Coronary artery (tissue), 2 donors: ENCODE measurements around the gene RASA4B.
A peak's percentile ranks its signal among the peaks of the same experiment; 100 is the strongest.

Experiments
- DNase-seq: peaks from one replicate; pipeline ENCODE4 v3.0.0-alpha.2; 2017; ENCODE audit warnings: low spot score
- H3K27ac ChIP-seq, 2 donors: fragments of 200-600 bp; sonication (generic); one replicate each; pipeline ENCODE4 v1.5.1; 2016 to 2019
- H3K4me3 ChIP-seq: fragments of 200-600 bp; sonication (generic); 2 replicates; pipeline ENCODE4 v1.5.1; 2016; ENCODE audit warnings: mild to moderate bottlenecking, moderate library complexity
- TF ChIP-seq, protein P1 (sequence below): fragments of 200-600 bp; sonication (generic); IDR thresholded peaks from one replicate; pipeline ENCODE4 v1.5.1; 2019; ENCODE audit warnings: antibody characterized with exemption

Gene RASA4B

DNA sequence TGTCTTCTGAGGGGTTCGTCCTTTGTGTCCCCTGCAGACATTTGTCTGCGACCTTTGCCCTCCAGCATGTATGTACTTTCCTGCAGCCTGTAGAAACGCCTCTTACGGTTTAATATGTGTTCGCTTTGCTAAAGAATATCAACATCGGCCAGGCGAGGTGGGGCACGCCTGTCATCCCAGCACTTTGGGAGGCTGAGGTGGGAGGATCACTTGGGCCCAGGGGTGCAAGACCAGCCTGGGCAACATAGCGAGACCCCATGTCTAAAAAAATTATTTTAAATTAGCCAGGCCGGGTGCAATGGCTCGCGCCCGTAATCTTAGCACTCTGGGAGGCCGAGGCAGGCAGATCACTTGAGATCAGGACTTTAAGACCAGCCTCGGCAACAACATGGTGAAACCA is 68.4 kb downstream of the RASA4B start:
- H3K4me3 ChIP-seq, result no peak overlapping the region
- no peak overlapping the region for H3K27ac ChIP-seq
- DNase-seq, result no peak
- TF ChIP-seq, protein P1, sequence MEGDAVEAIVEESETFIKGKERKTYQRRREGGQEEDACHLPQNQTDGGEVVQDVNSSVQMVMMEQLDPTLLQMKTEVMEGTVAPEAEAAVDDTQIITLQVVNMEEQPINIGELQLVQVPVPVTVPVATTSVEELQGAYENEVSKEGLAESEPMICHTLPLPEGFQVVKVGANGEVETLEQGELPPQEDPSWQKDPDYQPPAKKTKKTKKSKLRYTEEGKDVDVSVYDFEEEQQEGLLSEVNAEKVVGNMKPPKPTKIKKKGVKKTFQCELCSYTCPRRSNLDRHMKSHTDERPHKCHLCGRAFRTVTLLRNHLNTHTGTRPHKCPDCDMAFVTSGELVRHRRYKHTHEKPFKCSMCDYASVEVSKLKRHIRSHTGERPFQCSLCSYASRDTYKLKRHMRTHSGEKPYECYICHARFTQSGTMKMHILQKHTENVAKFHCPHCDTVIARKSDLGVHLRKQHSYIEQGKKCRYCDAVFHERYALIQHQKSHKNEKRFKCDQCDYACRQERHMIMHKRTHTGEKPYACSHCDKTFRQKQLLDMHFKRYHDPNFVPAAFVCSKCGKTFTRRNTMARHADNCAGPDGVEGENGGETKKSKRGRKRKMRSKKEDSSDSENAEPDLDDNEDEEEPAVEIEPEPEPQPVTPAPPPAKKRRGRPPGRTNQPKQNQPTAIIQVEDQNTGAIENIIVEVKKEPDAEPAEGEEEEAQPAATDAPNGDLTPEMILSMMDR, result no peak

DNA sequence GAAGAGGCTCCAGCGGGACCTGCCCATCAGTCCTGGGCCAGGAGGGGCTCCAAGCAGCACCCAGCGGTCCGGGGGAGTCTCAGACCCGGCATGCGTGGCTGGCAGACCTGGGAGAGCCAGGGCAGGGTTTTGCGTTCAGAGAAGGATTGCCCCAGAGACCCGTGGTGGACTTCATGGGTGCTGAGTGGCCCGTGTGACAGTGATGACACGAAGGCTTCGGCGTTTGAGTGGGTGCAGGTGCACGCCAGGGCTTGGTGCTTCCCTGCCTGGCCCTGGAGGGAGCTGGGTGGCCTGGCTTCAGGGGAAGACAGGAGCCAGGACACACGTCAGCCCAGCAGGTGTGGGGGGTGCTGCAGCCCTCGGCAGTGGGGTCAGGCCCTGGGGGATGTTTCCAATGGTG is 70.3 kb downstream of the RASA4B start:
- H3K27ac ChIP-seq, result no peak overlapping the region
- TF ChIP-seq, protein P1, result no peak

GRCh38 chr7:102446387-102447156 is 71.0 kb downstream of the RASA4B start:
- DNase-seq, result no peak
- TF ChIP-seq, protein P1, result no peak
- Histone ChIP-seq H3K27ac (no peak overlapping the region), H3K4me3 (no peak overlapping the region)

More for the DNA sequence above, 70.3 kb downstream of the RASA4B start:
- H3K4me3 ChIP-seq, result no peak overlapping the region
- DNase-seq, result no peak

GRCh38 chr7:102445674-102446071 is 71.9 kb downstream of the RASA4B start:
- Histone ChIP-seq H3K4me3 (no peak overlapping the region), H3K27ac (no peak overlapping the region)
- TF ChIP-seq, protein P1, result no peak
- no peak for DNase-seq

DNA sequence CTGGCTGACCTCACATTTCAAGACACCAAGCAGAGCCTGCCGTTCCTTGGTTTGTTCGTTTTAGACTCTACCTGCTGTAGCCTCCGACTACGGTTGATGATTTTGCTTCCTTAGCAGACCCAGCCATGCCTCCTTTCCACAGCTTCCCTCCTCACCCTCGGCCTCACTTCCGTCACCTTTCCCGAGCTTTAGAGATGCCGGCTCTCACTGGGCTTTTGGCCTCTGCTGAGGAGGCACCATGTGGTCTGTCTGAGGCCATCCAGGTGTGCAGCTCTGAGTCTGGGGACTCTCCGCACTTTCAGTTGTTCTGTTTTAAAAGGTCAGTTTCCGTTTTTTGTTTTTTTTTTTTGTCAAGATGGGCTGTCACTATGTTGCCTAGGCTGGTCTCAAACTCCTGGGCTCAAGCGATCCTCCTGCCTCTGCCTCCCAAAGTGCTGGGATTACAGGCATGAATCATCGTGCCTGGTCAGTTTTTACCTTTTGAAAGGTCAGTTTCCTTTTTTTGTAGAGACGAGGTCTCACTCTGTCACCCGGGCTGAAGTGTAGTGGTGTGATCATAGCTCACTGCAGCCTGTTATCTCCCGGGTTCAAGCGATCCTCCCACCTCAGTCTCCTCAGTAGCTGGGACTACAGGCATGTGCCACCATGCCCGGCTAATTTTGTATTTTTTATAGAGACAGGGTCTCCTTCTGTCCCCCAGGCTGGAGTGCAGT is 72.5 kb downstream of the RASA4B start:
- DNase-seq, result no peak
- H3K27ac ChIP-seq, result no peak overlapping the region
- H3K4me3 ChIP-seq, result no peak overlapping the region
- TF ChIP-seq, protein P1, result no peak

GRCh38 chr7:102439963-102440795 is 77.4 kb downstream of the RASA4B start:
- DNase-seq, result no peak
- Histone ChIP-seq H3K27ac (peak overlapping the region in 1 of 2 donors; percentile 17), H3K4me3 (no peak overlapping the region)
- TF ChIP-seq, protein P1, result no peak
